ENCODE results near the gene CEACAM1. TPM values are rescaled to one million over a fixed set of nuclear protein-coding genes. Genes with fewer than 3 reads are reported as not detected.

CEACAM1 gene
- total RNA-seq, 1 experiment from 2014 or later = 1.5 TPM

- Histone ChIP-seq H3K4ac (ENCODE audit: low read depth, low read length) (no peak overlapping the region), H2BK120ac (ENCODE audit: low read depth, low read length, poor library complexity, severe bottlenecking) (no peak overlapping the region), H2BK20ac (ENCODE audit: low read depth, low read length, poor library complexity, severe bottlenecking) (no peak overlapping the region), H3K79me1 (ENCODE audit: insufficient read depth, low read depth, low read length, poor library complexity, severe bottlenecking) (no peaks in the 10 kb centered on the region), H2AFZ (ENCODE audit: low read length) (no peak overlapping the region), H3K9me3 (ENCODE audit: control insufficient read depth, low read depth, low read length) (no peaks in the 10 kb centered on the region), H3K27ac (ENCODE audit: insufficient read length, low read depth, low read length) (no peak overlapping the region), H2AK5ac (ENCODE audit: insufficient read length, low read length) (no peak overlapping the region), H3K9ac (ENCODE audit: extremely low read depth, insufficient read length, low read length) (no peak overlapping the region), H2BK12ac (ENCODE audit: insufficient read length, low read depth, low read length) (no peak overlapping the region), H3K23ac (ENCODE audit: insufficient read length, low read depth, low read length) (no peak overlapping the region), H3K56ac (ENCODE audit: insufficient read length, low read depth, low read length) (no peak overlapping the region), H2BK5ac (ENCODE audit: insufficient read length, low read length) (no peak overlapping the region), H4K5ac (ENCODE audit: insufficient read length, low read depth, low read length) (no peak overlapping the region), H2BK15ac (ENCODE audit: low read depth, low read length) (no peak overlapping the region), H3K79me2 (ENCODE audit: insufficient read depth, low read length) (no peaks in the 10 kb centered on the region), H3K23me2 (ENCODE audit: insufficient read length, low read depth, low read length, poor library complexity, severe bottlenecking) (no peaks in the 10 kb centered on the region), H3K14ac (ENCODE audit: insufficient read depth, low read length) (no peak overlapping the region), H3K4me1 (ENCODE audit: insufficient read depth, low read length) (peaks cover 4% of the 10 kb centered on the region; the same call in 1 of the 2 replicates), H3K18ac (ENCODE audit: insufficient read length, low read depth, low read length) (no peak overlapping the region), H4K20me1 (ENCODE audit: control insufficient read depth, insufficient read depth, insufficient read length) (no peaks in the 10 kb centered on the region), H3K4me2 (ENCODE audit: insufficient read depth, insufficient read length, low read length) (no peak overlapping the region), H4K91ac (ENCODE audit: insufficient read length, low read depth, low read length) (no peak overlapping the region), H3K27me3 (ENCODE audit: insufficient read depth, low read length) (no peaks in the 10 kb centered on the region), H3T11ph (ENCODE audit: low read length) (no peak overlapping the region), H4K8ac (replicated peaks; ENCODE audit: insufficient read length, low read depth, low read length) (no peak overlapping the region)
- Mint-ChIP-seq H3K36me3 (ENCODE audit: insufficient read depth in 1 of 3, low read depth in 3 of 3) (no peaks in the 10 kb centered on the region), H3K4me3 (no peak overlapping the region), H3K27ac (no peak overlapping the region; a peak in 1 of 7 replicates), H3K27me3 (ENCODE audit: low read depth) (no peaks in the 10 kb centered on the region; the same call in 1 of the 2 replicates), H3K9me3 (no peaks in the 10 kb centered on the region), H3K4me1 (peaks cover 30 to 34% of the 10 kb centered on the region in 2 experiments)
- WGBS (ENCODE audit: extremely low coverage, insufficient read length, low lambda C conversion rate) = no CpG with 5 or more reads among the region's 3 CpGs
- no peak for DNase-seq
- TF ChIP-seq CTCF (conservative IDR thresholded peaks at IDR 0.05) = no peak
Observed at GRCh38 chr19:42495663-42496062, 32.6 kb downstream of the CEACAM1 start.
